ENCODE measurements around the gene SNCAIP. TPM values are rescaled to one million over a fixed set of nuclear protein-coding genes. Genes with fewer than 3 reads are reported as not detected.

SNCAIP gene
- 1.4 TPM for total RNA-seq
- long read RNA-seq, partial matches to known transcripts = 2 of 4 reads
- long read RNA-seq, other reads (novel, unspliced or antisense) = 1 of 4 reads

DNA sequence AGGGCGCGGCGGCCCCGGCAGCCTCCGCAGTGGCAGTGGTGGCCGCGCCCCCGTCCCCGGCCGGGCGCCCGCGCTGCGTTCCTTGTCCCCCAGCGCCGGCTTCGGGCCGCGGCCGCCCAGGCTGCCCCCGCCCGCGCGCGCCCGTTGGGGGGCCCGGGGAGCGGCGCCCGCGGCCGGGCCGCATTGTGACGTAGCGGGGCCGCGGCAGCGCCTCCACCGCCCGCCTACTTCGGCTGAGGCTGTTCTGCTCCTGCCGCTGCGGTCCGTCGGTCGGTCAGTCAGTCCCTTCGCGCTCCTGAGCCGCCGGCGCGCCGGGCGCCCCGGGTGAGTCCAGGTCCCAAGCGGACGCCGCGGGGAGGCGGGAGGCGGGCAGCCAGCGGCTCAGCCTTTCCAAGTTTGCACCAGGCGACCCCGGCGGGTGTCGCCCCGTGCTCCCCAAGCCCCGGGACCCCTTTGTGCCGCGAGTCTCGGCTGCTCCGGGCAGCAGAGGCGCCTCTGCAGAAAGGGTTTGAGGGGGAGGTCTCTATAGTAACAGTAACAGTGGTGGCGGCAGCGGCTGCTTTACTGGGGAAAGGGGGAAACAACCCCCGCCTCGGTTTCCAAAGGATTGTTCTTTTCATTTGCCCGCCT, at the start of gene SNCAIP:
Gene SNCAIP (plus strand): TSS at position 277 of the 630 bp plus-strand sequence. CDS start 78,898 bp downstream, outside the sequence.
- Histone ChIP-seq H3K27ac (replicated peaks) (peak within 1 kb of the TSS; percentile 73), H3K4me1 (peaks cover 27% of the 10 kb centered on the region), H3K36me3 (no peaks in the 10 kb centered on the region), H3K27me3 (ENCODE audit: low read depth) (peaks cover 65% of the 10 kb centered on the region), H3K9me3 (replicated peaks) (no peaks in the 10 kb centered on the region), H3K4me3 (peak within 1 kb of the TSS; percentile 76)
- TF ChIP-seq, protein P1, sequence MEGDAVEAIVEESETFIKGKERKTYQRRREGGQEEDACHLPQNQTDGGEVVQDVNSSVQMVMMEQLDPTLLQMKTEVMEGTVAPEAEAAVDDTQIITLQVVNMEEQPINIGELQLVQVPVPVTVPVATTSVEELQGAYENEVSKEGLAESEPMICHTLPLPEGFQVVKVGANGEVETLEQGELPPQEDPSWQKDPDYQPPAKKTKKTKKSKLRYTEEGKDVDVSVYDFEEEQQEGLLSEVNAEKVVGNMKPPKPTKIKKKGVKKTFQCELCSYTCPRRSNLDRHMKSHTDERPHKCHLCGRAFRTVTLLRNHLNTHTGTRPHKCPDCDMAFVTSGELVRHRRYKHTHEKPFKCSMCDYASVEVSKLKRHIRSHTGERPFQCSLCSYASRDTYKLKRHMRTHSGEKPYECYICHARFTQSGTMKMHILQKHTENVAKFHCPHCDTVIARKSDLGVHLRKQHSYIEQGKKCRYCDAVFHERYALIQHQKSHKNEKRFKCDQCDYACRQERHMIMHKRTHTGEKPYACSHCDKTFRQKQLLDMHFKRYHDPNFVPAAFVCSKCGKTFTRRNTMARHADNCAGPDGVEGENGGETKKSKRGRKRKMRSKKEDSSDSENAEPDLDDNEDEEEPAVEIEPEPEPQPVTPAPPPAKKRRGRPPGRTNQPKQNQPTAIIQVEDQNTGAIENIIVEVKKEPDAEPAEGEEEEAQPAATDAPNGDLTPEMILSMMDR (IDR thresholded peaks at IDR 0.05; ENCODE audit: borderline replicate concordance) = no peak
- intact Hi-C loops (cut with micrococcal nuclease) = no loop called here
- DNase-seq = peak; percentile 39

DNA sequence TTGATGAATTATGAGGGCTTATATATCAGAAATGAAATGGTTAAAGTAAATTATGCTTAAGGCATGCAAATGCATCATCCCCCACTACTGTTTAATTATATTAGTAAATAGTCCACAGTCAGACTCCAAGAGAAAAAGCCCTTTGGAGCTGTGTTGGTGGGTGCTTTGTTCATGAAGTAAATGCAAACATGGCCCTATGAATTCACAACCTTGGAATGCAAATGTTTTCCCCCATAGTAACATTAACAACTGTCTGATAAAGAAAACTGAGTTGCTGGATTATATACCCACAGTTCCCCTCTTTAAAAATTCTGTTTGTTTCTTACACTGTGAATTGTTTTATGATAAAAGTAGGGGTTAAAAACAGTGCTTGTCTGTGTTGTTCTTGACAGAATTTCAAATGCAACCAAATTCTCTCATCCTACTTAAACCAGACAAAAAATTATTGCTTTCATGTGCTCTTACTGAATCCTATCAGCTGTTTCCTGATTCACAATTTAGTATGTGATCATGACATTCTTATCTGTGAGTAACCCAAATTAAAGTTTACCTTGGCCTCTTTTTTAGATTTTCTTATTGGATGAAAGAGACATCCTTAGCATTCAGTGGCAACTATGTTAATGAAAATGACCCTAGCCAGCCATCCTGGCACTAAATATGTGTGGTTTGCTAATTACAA, 48.5 kb upstream of the SNCAIP start:
- no peak overlapping the region for H3K27ac ChIP-seq (replicated peaks)
- H3K4me3 ChIP-seq = no peak overlapping the region
- no peak for DNase-seq
- TF ChIP-seq, protein P1 (IDR thresholded peaks at IDR 0.05; ENCODE audit: borderline replicate concordance) = no peak
- H3K4me1 ChIP-seq = no peaks in the 10 kb centered on the region
- H3K27me3 ChIP-seq (ENCODE audit: low read depth) = peaks cover 10% of the 10 kb centered on the region
- intact Hi-C loops (cut with micrococcal nuclease) = no loop called here
- H3K36me3 ChIP-seq = no peaks in the 10 kb centered on the region
- H3K9me3 ChIP-seq (replicated peaks) = no peaks in the 10 kb centered on the region

DNA sequence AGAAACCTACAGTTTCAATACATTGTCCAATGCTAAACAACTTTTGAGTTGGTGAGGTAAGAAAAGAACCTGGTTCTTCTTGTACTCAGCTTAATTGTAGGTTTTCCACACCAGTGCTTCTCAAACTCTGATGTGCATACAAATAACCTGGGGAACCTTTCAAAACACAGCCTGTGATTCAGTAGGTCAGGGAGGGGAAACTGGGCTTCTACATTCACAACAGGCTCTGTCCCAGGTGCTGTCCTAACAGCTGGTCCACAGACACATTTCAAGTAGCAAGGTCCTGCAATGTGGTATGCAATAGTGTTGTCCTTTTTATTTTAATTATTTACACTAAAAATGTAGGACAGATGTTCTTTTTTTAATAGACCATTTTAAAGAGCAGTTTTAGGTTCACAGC, 47.4 kb upstream of the SNCAIP start:
- intact Hi-C loops (cut with micrococcal nuclease) = no loop called here
- no peak overlapping the region for H3K4me3 ChIP-seq
- TF ChIP-seq, protein P1 (IDR thresholded peaks at IDR 0.05; ENCODE audit: borderline replicate concordance) = no peak
- H3K27ac ChIP-seq (replicated peaks) = no peak overlapping the region
- H3K27me3 ChIP-seq (ENCODE audit: low read depth) = peaks cover 10% of the 10 kb centered on the region
- H3K4me1 ChIP-seq = no peaks in the 10 kb centered on the region
- no peak for DNase-seq
- no peaks in the 10 kb centered on the region for H3K36me3 ChIP-seq
- H3K9me3 ChIP-seq (replicated peaks) = no peaks in the 10 kb centered on the region

- Histone ChIP-seq H3K36me3 (no peaks in the 10 kb centered on the region), H3K4me1 (no peaks in the 10 kb centered on the region), H3K4me3 (no peak overlapping the region), H3K9me3 (replicated peaks) (peaks cover 8% of the 10 kb centered on the region), H3K27ac (replicated peaks) (no peak overlapping the region), H3K27me3 (ENCODE audit: low read depth) (peaks cover 10% of the 10 kb centered on the region)
- TF ChIP-seq, protein P1 (IDR thresholded peaks at IDR 0.05; ENCODE audit: borderline replicate concordance) = no peak
- DNase-seq = no peak
- intact Hi-C loops (cut with micrococcal nuclease) = no loop called here
Observed at GRCh38 chr5:122267185-122267584, 44.9 kb upstream of the SNCAIP start.

DNA sequence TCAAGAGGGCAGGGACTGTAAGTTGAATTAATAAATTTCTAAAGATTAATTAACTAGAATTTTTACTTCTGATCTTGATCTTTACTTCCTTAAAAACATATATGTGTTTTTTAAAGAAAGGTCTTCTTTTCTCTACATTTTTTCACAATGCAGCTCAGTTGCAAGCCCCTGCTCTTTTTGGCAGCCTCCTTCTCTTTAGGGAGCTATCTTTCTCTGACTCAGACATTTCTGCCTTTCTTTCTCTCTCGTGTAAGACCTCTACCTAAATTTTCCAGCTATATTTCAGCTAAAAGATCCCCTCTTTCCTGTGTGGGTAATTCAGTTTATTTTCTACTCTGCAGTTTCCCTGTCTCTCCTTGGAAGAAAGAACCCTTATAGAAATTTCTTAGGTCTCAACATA, 38.3 kb upstream of the SNCAIP start:
- intact Hi-C loops (cut with micrococcal nuclease) = no loop called here
- no peaks in the 10 kb centered on the region for H3K36me3 ChIP-seq
- H3K27ac ChIP-seq (replicated peaks) = no peak overlapping the region
- no peak overlapping the region for H3K4me3 ChIP-seq
- no peak for DNase-seq
- H3K4me1 ChIP-seq = no peaks in the 10 kb centered on the region
- no peaks in the 10 kb centered on the region for H3K27me3 ChIP-seq (ENCODE audit: low read depth)
- H3K9me3 ChIP-seq (replicated peaks) = peaks cover 8% of the 10 kb centered on the region
- TF ChIP-seq, protein P1 (IDR thresholded peaks at IDR 0.05; ENCODE audit: borderline replicate concordance) = no peak
